ENCODE measurements around the gene CALHM6.
"Not testable (repeated sequence)": the region's sequence is repeated elsewhere in the genome, so short reads cannot be mapped to it uniquely, and the experiment has no call there.

The CALHM6 gene

GRCh38 chr6:116485559-116486184, 24.5 kb downstream of the CALHM6 start:
- no peak for DNase-seq

- DNase-seq = no peak
Measured at GRCh38 chr6:116491610-116492330, 30.6 kb downstream of the CALHM6 start.

GRCh38 chr6:116492331-116493067, 31.3 kb downstream of the CALHM6 start:
- no peak for DNase-seq

- not testable (repeated sequence) for DNase-seq
Measured at GRCh38 chr6:116495161-116495560, 34.0 kb downstream of the CALHM6 start.

GRCh38 chr6:116497113-116497676, 36.0 kb downstream of the CALHM6 start:
- DNase-seq = no peak

- no peak for DNase-seq
Measured at GRCh38 chr6:116500969-116501433, 39.8 kb downstream of the CALHM6 start.

- no peak for DNase-seq
Measured at GRCh38 chr6:116507324-116507723, 46.1 kb downstream of the CALHM6 start.

GRCh38 chr6:116508527-116508926, 47.4 kb downstream of the CALHM6 start:
- no peak for DNase-seq

GRCh38 chr6:116511424-116512110, 50.4 kb downstream of the CALHM6 start, which contains the start of gene CALHM5:
Gene CALHM5 (plus strand): TSS chr6:116511639. CDS start chr6:116511697, 58 bp downstream.
- DNase-seq = no peak

GRCh38 chr6:116512111-116512559, 51.0 kb downstream of the CALHM6 start:
- DNase-seq = no peak

GRCh38 chr6:116512734-116513133, 51.6 kb downstream of the CALHM6 start:
- DNase-seq = no peak
